Caco-2 (cell line): ENCODE data around the gene TRIM54. TPM values are rescaled to one million over a fixed set of nuclear protein-coding genes. Genes with fewer than 3 reads are reported as not detected.

Source experiments
- BruUV-seq: library from RNA; stranded (reverse); fragments of 400-500 nt; replicated peaks from 2 replicates; lab custom pipeline; 2021; lab: Mats Ljungman, UMichigan
- CTCF ChIA-PET: fragments of 300-600 bp; sonication (Branson Sonifier 250); formaldehyde crosslinking; loops from one replicate; lab custom pipeline; 2022; ENCODE audit warnings: antibody characterized with exemption; lab: Charles Lee
- POLR2A ChIA-PET: fragments of 300-600 bp; sonication (Branson Sonifier 250); formaldehyde crosslinking; loops from one replicate; lab custom pipeline; 2022; ENCODE audit warnings: antibody characterized with exemption; lab: Charles Lee
- DNase-seq, 2 experiments: peaks; one replicate each; pipeline versions ENCODE4 v3.0.0 to v3.0.0-alpha.2; 2020 to 2022
- H3K27me3 ChIP-seq: replicated peaks from 2 replicates; pipeline ENCODE4 v1.6.0; 2011; ENCODE audit warnings: low read length; ENCODE audit not compliant: control insufficient read depth, insufficient read depth
- H3K36me3 ChIP-seq: 2 replicates; pipeline ENCODE4 v1.5.1; 2011; ENCODE audit warnings: low read length; ENCODE audit not compliant: control insufficient read depth, insufficient read depth
- H3K4me1 ChIP-seq: fragments of 250-450 bp; sonication (Bioruptor Pico); 2 replicates; pipeline ENCODE4 v1.5.1; 2020; ENCODE audit warnings: mild to moderate bottlenecking
- H3K4me3 ChIP-seq: 2 replicates; pipeline ENCODE4 v1.5.1; 2011; ENCODE audit warnings: low read depth, mild to moderate bottlenecking, control low read depth, low read length
- H3K9me3 ChIP-seq: fragments of 250-450 bp; sonication (Bioruptor Pico); 2 replicates; pipeline ENCODE4 v1.5.1; 2020; ENCODE audit warnings: mild to moderate bottlenecking, moderate library complexity
- H3K27ac Mint-ChIP-seq: one replicate; pipeline ENCODE4 v1.8.0; 2022; ENCODE audit warnings: mixed read lengths; ENCODE audit not compliant: unreplicated experiment
- H3K27me3 Mint-ChIP-seq: one replicate; pipeline ENCODE4 v1.8.0; 2022; ENCODE audit warnings: mixed read lengths; ENCODE audit not compliant: insufficient read depth, unreplicated experiment
- H3K36me3 Mint-ChIP-seq: one replicate; pipeline ENCODE4 v1.8.0; 2022; ENCODE audit warnings: mild to moderate bottlenecking, mixed read lengths; ENCODE audit not compliant: insufficient read depth, unreplicated experiment
- H3K4me1 Mint-ChIP-seq: one replicate; pipeline ENCODE4 v1.8.0; 2022; ENCODE audit warnings: low read depth, mixed read lengths; ENCODE audit not compliant: unreplicated experiment
- H3K4me3 Mint-ChIP-seq: one replicate; pipeline ENCODE4 v1.8.0; 2022; ENCODE audit warnings: mild to moderate bottlenecking, moderate library complexity, mixed read lengths; ENCODE audit not compliant: unreplicated experiment
- H3K9me3 Mint-ChIP-seq: one replicate; pipeline ENCODE4 v1.8.0; 2022; ENCODE audit warnings: mixed read lengths; ENCODE audit not compliant: unreplicated experiment
- intact Hi-C: fragments of 100-400 bp; cut with micrococcal nuclease; formaldehyde crosslinking; loops from one replicate; pipeline ENCODE4 v1.10.0; 2022; ENCODE audit not compliant: unreplicated experiment
- total RNA-seq: library from RNA; stranded (reverse); gene quantifications from 2 replicates; pipeline ENCODE4 v1.2.3, GENCODE V29; 2022
- TF ChIP-seq, protein P1 (sequence below), 2 experiments: fragments of 200-600 bp in 1 of 2; IDR thresholded peaks; 1 replicate in 1 of 2; 2 replicates in 1 of 2; pipeline versions ENCODE4 v1.5.1 to v1.8.0; 2011 to 2022; ENCODE audit warnings: antibody characterized with exemption in 1 of 2, control low read depth in 1 of 2, inconsistent platforms in 1 of 2, low read depth in 1 of 2, low read length in 1 of 2, mild to moderate bottlenecking in 1 of 2, moderate library complexity in 1 of 2; ENCODE audit not compliant: insufficient read depth in 1 of 2, severe bottlenecking in 1 of 2, unreplicated experiment in 1 of 2

TRIM54 gene
- total RNA-seq, 1 experiment from 2014 or later: 0.25 TPM

DNA sequence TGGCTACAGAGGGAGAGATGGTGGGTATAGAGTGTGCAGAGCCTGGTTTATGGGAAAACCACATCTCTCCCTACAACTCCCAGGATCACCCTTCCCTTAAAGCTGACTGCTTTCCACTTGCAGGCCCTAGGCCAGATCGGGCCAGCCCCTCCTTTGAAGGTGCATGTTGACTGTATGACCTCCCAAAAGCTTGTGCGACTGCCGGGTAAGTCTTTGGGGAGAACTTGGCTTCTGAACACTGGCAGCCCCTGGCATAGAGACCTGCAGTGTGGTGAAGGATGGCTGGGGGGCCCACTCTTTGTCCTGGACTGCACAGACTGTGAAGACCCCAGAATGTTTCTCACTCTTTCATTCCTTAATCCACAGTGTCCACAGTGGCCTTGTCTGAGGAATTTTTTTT lies 45.6 kb upstream of the TRIM54 start:
- H3K36me3 Mint-ChIP-seq: peaks cover 86% of the 10 kb centered on the region
- CTCF ChIA-PET: no interaction called here
- no peaks in the 10 kb centered on the region for H3K27me3 Mint-ChIP-seq
- Histone ChIP-seq H3K4me1 (no peaks in the 10 kb centered on the region), H3K9me3 (no peaks in the 10 kb centered on the region), H3K27me3 (no peaks in the 10 kb centered on the region), H3K36me3 (peaks cover 18% of the 10 kb centered on the region), H3K4me3 (no peak overlapping the region)
- POLR2A ChIA-PET: no interaction called here
- no peaks in the 10 kb centered on the region for H3K4me1 Mint-ChIP-seq
- no TSS peak for BruUV-seq
- H3K9me3 Mint-ChIP-seq: no peaks in the 10 kb centered on the region
- intact Hi-C loops: no loop called here
- no peak overlapping the region for H3K4me3 Mint-ChIP-seq
- no peak overlapping the region for H3K27ac Mint-ChIP-seq
- TF ChIP-seq, protein P1, sequence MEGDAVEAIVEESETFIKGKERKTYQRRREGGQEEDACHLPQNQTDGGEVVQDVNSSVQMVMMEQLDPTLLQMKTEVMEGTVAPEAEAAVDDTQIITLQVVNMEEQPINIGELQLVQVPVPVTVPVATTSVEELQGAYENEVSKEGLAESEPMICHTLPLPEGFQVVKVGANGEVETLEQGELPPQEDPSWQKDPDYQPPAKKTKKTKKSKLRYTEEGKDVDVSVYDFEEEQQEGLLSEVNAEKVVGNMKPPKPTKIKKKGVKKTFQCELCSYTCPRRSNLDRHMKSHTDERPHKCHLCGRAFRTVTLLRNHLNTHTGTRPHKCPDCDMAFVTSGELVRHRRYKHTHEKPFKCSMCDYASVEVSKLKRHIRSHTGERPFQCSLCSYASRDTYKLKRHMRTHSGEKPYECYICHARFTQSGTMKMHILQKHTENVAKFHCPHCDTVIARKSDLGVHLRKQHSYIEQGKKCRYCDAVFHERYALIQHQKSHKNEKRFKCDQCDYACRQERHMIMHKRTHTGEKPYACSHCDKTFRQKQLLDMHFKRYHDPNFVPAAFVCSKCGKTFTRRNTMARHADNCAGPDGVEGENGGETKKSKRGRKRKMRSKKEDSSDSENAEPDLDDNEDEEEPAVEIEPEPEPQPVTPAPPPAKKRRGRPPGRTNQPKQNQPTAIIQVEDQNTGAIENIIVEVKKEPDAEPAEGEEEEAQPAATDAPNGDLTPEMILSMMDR (IDR thresholded peaks at IDR 0.05; ENCODE audit: insufficient read depth in 1 of 2, low read depth in 1 of 2, low read length in 1 of 2, severe bottlenecking in 1 of 2, unreplicated experiment in 1 of 2): no peak
- peak in 1 of 2 experiments; percentile 22 for DNase-seq

DNA sequence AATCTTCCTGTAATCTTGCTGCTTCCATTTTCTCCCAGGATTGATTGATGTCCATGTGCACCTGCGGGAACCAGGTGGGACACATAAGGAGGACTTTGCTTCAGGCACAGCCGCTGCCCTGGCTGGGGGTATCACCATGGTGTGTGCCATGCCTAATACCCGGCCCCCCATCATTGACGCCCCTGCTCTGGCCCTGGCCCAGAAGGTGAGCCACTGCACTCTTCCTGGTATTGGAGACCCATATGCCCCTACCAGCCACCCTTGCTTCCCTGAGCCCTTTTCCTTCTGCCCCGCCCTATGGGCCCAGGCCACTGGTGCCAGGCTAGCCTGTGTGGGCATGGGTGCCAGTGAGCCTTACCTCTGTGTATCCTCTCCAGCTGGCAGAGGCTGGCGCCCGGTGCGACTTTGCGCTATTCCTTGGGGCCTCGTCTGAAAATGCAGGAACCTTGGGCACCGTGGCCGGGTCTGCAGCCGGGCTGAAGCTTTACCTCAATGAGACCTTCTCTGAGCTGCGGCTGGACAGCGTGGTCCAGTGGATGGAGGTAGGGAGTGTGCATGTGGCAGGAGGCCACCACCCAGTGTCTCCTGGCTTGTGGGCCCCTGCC lies 44.8 kb upstream of the TRIM54 start:
- Histone ChIP-seq H3K27me3 (no peaks in the 10 kb centered on the region), H3K9me3 (no peaks in the 10 kb centered on the region), H3K4me1 (no peaks in the 10 kb centered on the region), H3K36me3 (peaks cover 12% of the 10 kb centered on the region), H3K4me3 (no peak overlapping the region)
- Mint-ChIP-seq H3K4me3 (no peak overlapping the region), H3K27me3 (no peaks in the 10 kb centered on the region), H3K36me3 (peaks cover 86% of the 10 kb centered on the region), H3K4me1 (no peaks in the 10 kb centered on the region), H3K9me3 (no peaks in the 10 kb centered on the region), H3K27ac (no peak overlapping the region)
- DNase-seq: peak in 1 of 2 experiments; percentile 29
- TF ChIP-seq, protein P1 (IDR thresholded peaks at IDR 0.05; ENCODE audit: insufficient read depth in 1 of 2, low read depth in 1 of 2, low read length in 1 of 2, severe bottlenecking in 1 of 2, unreplicated experiment in 1 of 2): no peak
- BruUV-seq: no TSS peak
- POLR2A ChIA-PET: no interaction called here
- intact Hi-C loops: no loop called here
- CTCF ChIA-PET: no interaction called here

DNA sequence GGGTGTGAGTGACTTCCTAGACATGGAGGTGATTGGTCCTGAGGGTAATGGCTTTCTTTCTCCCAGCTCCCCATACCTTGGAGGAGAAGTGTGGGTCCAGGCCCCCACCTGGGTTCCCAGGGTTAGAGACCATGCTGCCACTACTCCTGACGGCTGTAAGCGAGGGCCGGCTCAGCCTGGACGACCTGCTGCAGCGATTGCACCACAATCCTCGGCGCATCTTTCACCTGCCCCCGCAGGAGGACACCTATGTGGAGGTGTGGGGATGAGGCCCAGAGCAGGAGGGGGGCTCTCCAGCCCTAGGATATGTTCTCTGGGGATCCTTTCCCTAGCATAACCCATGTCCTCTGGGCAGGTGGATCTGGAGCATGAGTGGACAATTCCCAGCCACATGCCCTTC lies 43.3 kb upstream of the TRIM54 start:
- H3K27me3 ChIP-seq: no peaks in the 10 kb centered on the region
- no peaks in the 10 kb centered on the region for H3K9me3 ChIP-seq
- no peak for DNase-seq
- TF ChIP-seq, protein P1 (IDR thresholded peaks at IDR 0.05; ENCODE audit: insufficient read depth in 1 of 2, low read depth in 1 of 2, low read length in 1 of 2, severe bottlenecking in 1 of 2, unreplicated experiment in 1 of 2): no peak
- no peaks in the 10 kb centered on the region for H3K4me1 ChIP-seq
- H3K36me3 Mint-ChIP-seq: peaks cover 84% of the 10 kb centered on the region
- H3K4me1 Mint-ChIP-seq: no peaks in the 10 kb centered on the region
- POLR2A ChIA-PET: no interaction called here
- intact Hi-C loops: no loop called here
- BruUV-seq: no TSS peak
- no peaks in the 10 kb centered on the region for H3K9me3 Mint-ChIP-seq
- peaks cover 6% of the 10 kb centered on the region; the same call in 1 of the 2 replicates for H3K36me3 ChIP-seq
- H3K27ac Mint-ChIP-seq: no peak overlapping the region
- CTCF ChIA-PET: no interaction called here
- H3K4me3 ChIP-seq: no peak overlapping the region
- H3K27me3 Mint-ChIP-seq: no peaks in the 10 kb centered on the region
- no peak overlapping the region for H3K4me3 Mint-ChIP-seq
